ENCODE results near the gene TAF8.
A peak's percentile ranks its signal among the peaks of the same experiment; 100 is the strongest.
"Not testable (repeated sequence)": the region's sequence is repeated elsewhere in the genome, so short reads cannot be mapped to it uniquely, and the experiment has no call there.

Gene TAF8, protein sequence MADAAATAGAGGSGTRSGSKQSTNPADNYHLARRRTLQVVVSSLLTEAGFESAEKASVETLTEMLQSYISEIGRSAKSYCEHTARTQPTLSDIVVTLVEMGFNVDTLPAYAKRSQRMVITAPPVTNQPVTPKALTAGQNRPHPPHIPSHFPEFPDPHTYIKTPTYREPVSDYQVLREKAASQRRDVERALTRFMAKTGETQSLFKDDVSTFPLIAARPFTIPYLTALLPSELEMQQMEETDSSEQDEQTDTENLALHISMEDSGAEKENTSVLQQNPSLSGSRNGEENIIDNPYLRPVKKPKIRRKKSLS

GRCh38 chr6:42050297-42051267, at the start of gene TAF8:
Gene TAF8, plus strand, starts transcription at chr6:42050524. Its CDS starts 18 bp downstream, at chr6:42050542.
- peak; percentile 80 for DNase-seq (ENCODE audit: low read depth)

DNA sequence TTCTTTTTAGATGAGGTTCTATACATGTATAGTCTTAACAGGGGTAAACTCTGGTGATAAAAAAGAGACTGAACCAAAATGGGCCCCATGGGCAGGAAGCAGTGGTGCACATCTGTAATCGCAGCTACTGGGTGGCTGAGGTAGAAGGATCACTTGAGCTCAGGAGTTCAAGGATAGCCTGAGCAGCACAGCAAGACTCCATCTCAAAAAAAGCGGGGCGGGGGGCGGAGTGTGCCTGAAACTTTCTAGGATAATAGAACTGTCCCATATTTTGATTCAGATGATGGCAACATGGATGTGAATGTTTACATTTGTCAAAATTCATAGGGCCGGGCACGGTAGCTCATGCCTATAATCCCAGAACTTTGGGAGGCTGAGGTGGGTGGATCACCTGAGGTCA, 48.8 kb upstream of the TAF8 start:
- no peak for DNase-seq (ENCODE audit: low read depth)

DNA sequence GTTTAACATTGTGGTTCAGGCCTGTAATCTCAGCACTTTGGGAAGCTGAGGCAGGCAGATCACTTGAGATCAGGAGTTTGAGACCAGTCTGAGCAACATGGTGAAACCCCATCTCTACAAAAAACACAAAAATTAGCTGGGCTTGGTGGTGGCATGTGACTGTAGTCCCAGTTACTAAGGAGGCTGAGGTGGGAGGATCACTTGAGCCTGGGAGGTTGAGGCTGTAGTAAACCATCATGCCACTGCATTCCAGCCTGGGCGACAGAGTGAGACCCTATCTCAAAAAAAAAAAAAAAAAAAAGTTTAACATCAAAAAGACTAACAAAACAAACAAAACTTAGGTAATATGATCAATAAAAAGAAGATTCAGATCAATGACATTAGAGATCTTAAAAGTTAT, 46.7 kb upstream of the TAF8 start:
- not testable (repeated sequence) for DNase-seq (ENCODE audit: low read depth)

GRCh38 chr6:42007286-42008137, 42.8 kb upstream of the TAF8 start:
- DNase-seq (ENCODE audit: low read depth) = peak; percentile 31

DNA sequence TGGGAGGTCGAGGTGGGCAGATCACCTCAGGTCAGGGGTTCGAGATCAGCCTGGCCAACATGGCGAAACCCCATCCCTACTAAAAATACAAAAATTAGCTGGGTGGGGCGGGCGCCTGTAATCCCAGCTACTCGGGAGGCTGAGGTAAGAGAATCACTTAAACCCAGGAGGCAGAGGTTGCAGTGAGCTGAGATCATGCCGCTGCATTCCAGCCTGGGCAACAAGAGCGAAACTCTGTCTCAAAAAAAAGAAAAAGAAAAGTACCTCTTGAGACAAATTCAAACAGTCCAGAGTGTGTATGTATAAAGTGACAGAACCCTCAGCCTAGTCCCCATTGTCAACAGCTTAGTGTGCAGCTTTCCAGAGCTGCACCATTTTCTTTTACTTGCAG, 42.2 kb upstream of the TAF8 start:
- DNase-seq (ENCODE audit: low read depth) = not testable (repeated sequence)

DNA sequence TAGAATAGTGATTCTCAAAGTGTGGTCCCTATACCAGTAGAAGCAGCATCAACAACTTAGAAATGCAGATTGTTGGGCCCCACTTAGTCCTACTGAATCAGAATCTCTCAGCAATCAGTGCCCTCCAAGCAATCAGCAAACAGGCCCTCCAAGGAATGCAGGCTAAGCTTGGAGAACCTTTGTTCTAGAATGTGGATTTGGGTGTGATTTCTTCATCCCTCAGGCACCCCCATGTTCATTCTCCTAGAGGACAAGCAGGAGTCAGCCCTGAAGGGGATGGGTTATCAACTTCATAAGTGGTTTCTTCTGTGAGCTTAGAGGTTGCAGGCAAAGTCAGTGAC, 40.5 kb upstream of the TAF8 start:
- DNase-seq (ENCODE audit: low read depth) = no peak

- no peak for DNase-seq (ENCODE audit: low read depth)
Observed at GRCh38 chr6:42010185-42010891, 40.0 kb upstream of the TAF8 start.

GRCh38 chr6:42010909-42011308, 39.4 kb upstream of the TAF8 start:
- DNase-seq (ENCODE audit: low read depth) = no peak

DNA sequence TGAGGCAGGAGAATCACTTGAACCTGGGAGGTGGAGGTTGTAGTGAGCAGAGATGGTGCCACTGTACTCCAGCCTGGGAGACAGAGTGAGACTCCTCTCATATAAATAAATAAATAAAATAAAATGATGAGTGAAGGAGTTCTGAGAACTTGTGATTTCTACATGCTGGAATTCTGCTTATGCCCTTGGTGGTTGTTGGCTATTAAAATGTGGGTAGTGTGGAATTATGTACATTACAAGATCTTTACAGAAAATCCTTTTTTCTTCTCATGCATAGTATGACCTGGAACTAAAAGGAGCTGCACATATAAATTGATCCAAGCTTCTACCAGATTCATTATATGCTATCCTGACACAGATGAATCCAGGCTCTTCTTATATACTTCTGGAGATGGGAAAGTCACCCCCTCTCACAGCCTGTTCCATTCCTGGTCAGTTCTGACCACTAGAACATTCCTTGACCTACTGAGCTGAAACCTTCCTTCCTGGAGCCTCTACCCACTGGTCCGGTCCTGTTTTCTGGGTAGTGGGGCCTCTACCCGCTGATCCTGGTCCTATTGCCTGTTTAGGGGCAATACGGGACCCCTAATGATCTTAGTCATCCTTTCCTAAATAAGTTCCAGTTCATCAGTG, 37.7 kb upstream of the TAF8 start:
- no peak for DNase-seq (ENCODE audit: low read depth)

- DNase-seq (ENCODE audit: low read depth) = no peak
Observed at GRCh38 chr6:42013134-42013516, 37.2 kb upstream of the TAF8 start.

DNA sequence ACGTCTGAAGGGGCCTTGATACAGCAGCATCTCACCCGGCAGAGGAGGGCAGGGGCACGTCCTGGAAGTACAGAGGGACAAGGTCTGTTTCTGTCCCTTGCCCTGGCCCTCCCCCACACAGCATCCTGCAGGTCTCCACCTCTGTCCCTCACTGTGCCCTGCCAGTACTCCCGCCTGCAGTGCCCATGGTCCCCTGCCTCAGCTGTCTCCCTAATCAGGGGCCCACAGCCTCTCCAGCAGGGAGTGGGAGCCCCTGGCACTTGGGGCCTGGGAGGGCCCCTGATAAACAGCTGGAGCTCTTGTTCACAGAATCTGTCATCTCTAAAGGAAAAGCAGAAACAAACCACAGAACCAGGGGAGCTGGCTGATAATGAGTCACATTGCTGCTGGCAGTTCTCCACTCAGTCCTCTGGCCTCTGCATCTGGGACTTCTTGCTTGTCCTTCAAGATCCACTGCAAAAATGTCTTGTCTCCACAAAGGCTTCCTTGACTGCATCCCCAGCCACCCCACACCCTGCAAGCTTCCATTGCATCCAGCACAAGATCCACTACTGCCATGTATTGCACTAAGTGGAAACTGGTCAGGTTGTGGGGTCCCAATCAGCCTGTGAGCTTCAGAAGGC, 33.2 kb upstream of the TAF8 start:
- DNase-seq (ENCODE audit: low read depth) = no peak

GRCh38 chr6:42020967-42021366, 29.4 kb upstream of the TAF8 start:
- DNase-seq (ENCODE audit: low read depth) = no peak

DNA sequence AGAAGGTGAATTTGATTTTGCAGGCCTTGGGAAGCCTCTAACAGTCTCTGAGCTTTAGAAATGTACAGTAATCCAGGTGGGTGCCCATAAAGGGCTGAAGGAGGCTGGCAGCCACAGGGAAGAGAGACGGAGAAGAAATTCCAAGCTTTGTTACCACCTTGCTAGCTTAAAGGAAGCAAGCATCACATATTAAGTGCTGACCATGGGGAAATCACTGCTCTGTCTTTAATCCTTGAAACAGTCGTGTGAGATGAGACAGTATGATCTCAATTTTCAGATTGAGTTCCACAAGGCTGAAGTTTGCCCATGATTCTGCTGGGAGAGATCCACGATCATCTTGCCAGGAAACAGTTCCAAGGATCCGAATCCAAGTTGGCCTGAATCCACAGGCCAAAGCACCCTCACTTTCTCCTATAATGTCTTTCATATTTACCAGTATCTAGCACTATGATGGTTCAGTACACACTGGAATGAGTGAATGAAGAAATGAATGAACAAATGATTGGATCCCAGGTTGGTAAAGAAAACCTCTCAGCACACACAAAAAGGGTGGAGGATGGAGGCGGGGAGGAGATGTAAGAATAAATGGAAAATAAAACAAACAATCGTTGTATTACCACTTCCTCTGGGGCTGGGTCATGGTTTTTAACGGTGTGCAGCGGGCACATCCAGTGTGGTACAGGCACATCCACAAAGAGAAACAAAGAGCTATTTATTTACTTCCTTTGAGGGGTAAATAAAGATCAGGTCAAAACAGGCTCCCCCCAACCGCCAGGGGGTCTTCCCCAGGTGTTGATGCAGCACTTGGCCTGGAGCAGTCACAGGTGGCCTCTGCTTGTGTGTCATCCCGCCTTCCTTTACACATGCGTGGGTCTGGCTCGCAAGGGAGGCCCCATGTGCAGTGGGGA, 28.2 kb upstream of the TAF8 start:
- peak; percentile 50 for DNase-seq (ENCODE audit: low read depth)

DNA sequence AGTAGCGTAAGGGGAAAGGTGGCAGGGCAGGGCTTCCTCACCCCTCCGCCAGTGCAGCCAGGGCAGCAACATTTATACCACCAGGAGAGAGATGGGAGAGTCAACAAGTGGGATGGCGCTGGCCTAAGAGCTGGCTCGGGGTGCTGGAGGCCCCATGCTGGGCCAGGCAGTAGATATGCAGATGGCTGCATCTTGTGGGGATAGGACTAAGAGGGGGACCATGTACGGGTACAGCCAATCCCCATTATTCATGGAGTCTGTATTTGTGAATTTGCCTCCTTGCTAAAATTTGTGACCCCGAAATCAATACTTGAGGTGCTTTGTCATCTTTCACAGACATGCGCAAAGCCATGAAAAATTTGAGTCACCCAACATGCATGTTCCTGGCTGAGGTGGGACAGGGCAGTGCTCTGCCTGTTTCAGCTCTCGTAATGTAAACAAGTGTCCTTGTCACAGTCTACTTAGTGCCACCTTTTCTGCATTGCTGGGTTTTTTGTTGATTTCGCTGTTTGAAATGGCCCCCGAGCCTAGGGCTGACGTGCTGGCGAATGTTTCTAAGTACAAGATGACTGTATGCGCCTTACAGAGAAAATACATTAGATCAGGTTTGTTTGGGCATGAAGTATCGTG, 27.5 kb upstream of the TAF8 start:
- DNase-seq (ENCODE audit: low read depth) = no peak

DNA sequence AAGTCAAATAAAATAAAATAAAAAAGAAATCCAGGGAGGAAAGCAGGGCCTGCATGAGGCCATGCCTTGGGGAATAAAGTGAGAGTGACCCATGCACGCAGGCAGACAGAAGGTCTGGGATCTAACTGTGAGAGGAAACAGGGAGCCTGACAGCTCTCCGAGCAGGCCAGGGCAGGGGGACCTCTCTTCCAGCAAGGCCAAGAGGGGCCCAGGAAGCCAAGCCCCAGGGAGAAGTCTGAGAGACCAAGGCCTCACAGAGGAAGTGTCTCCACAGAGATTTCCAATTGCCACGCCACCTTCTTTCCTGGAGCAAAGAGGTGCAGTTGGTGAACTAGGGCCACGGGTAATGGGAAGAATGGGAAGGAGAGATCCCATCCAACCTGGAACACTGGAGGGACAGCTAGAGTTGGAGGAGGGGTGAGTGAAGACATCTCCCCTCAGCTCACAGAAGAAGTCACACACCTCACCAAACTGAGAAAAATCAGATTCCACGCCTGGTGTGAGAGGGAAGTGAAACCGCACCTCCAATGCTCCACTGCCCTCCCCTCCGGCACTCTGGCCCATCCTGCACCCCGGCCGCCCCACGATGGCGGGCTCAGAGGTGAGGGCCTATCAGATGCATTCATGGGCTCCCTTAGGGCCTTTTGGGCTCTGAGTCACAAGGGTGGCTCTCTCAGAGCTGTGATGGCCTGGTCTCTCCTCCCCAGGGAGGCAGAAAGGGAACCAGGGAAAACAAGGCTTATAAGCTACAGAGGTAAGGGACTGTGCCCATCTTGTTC, 25.1 kb upstream of the TAF8 start:
- DNase-seq (ENCODE audit: low read depth) = no peak

GRCh38 chr6:42025845-42026243, 24.5 kb upstream of the TAF8 start:
- no peak for DNase-seq (ENCODE audit: low read depth)

DNA sequence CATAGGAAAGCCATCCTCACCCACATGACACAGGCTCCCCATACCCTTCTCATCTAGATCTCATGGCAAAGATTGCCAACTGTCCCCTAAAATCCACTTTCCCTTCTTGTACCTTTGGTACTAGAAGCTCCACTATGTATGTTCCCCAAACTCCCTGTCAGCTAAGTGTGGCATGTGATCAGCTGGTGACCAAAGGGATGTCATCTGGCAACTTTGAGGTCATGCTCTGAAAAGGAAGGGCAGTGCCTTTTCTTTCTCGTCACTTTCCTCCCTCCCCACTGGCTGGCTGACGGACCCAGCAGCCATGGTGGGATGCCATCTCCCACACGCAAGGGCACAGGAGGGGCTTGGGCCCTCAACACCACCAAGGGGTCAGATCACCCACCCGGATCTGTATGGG, 23.8 kb upstream of the TAF8 start:
- DNase-seq (ENCODE audit: low read depth) = no peak

Measured in stimulated activated CD8-positive, alpha-beta memory T cell treated with anti-CD3 and anti-CD28 coated beads, Interleukin-12 subunit alpha, Interleukin-12 subunit beta, amount 100 ng/mL, for 4 hours (primary cell).